ENCODE data around the gene COPG1.

- TF ChIP-seq REST (IDR thresholded peaks at IDR 0.05; ENCODE audit: low read depth) (no peak), EGR1 (IDR thresholded peaks at IDR 0.05) (no peak), EP300 (IDR thresholded peaks at IDR 0.05; ENCODE audit: borderline replicate concordance) (no peak), CREB1 (IDR thresholded peaks at IDR 0.05; ENCODE audit: low read depth) (no peak), YY1 (IDR thresholded peaks at IDR 0.05; ENCODE audit: low read depth) (no peak), NFIC (IDR thresholded peaks at IDR 0.05) (no peak), FOXM1 (IDR thresholded peaks at IDR 0.05; ENCODE audit: borderline replicate concordance, low read depth) (no peak), TAF1 (IDR thresholded peaks at IDR 0.05; ENCODE audit: low read depth) (no peak), MAX (IDR thresholded peaks at IDR 0.05) (no peak), CEBPB (IDR thresholded peaks at IDR 0.05) (no peak), RAD21 (IDR thresholded peaks at IDR 0.05; ENCODE audit: low read depth) (no peak), TEAD4 (IDR thresholded peaks at IDR 0.05) (no peak), TCF12 (IDR thresholded peaks at IDR 0.05; ENCODE audit: low read depth) (no peak), ZBTB7A (IDR thresholded peaks at IDR 0.05; ENCODE audit: low read depth) (no peak)
Measured at GRCh38 chr3:129313415-129313664, 63.9 kb downstream of the COPG1 start.
